Endothelial cell of umbilical vein (primary cell): Measurements from ENCODE around the gene LRSAM1.

Source experiments
- EZH2 ChIP-seq: IDR thresholded peaks from 2 replicates; pipeline ENCODE4 v1.6.1; 2012; ENCODE audit warnings: borderline replicate concordance, low read depth, mild to moderate bottlenecking, moderate library complexity, low read length, inconsistent platforms; ENCODE audit not compliant: severe bottlenecking
- GATA2 ChIP-seq: IDR thresholded peaks from 2 replicates; pipeline ENCODE4 v1.7.0; 2011; ENCODE audit warnings: low read depth, mild to moderate bottlenecking, moderate library complexity, mixed read lengths, low read length; ENCODE audit not compliant: insufficient read length, insufficient read depth
- MYC ChIP-seq: IDR thresholded peaks from one replicate; pipeline ENCODE4 v1.6.1; 2011; ENCODE audit warnings: mild to moderate bottlenecking, low read depth, low read length
- POLR2A ChIP-seq: IDR thresholded peaks from 2 replicates; pipeline ENCODE4 v1.6.1; 2012; ENCODE audit warnings: low read depth, mild to moderate bottlenecking, control low read depth, low read length
- POLR2AphosphoS5 ChIP-seq: IDR thresholded peaks from 2 replicates; pipeline ENCODE4 v1.6.1; 2012; ENCODE audit warnings: low read depth, mild to moderate bottlenecking, control low read depth, low read length, moderate library complexity; ENCODE audit not compliant: insufficient read depth
- TF ChIP-seq, protein P1 (sequence below), 2 donors: IDR thresholded peaks; 1 replicate in 1 of 2; 2 replicates in 1 of 2; pipeline ENCODE4 v1.5.1; 2011; ENCODE audit warnings: low read length in 2 of 2, mild to moderate bottlenecking in 2 of 2, moderate library complexity in 2 of 2, control low read depth in 1 of 2, inconsistent platforms in 1 of 2, low read depth in 1 of 2; ENCODE audit not compliant: insufficient read depth in 1 of 2; ENCODE audit errors: extremely low read depth in 1 of 2
- TF ChIP-seq, protein P2 (sequence below): IDR thresholded peaks from 2 replicates; pipeline ENCODE4 v1.6.1; 2011; ENCODE audit not compliant: insufficient read depth, insufficient read length

DNA sequence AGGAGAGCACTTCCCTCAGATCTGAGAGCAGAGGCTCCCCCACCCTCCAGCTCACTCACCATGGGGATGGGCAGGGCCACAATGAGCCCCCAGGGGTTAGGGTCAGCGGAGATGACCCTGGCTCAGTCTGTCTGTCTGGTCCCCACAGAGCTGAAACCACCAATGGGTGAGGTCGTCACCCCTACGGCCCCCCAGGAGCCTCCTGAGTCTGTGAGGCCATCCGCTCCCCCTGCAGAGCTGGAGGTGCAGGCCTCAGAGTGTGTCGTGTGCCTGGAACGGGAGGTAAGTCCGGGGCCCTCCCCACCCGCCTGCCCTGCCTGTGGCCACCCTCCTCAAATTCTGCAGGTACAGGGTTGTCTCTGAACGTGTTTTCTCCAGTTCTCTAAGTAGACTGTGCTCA lies 49.6 kb downstream of the LRSAM1 start:
- TF ChIP-seq, protein P1, sequence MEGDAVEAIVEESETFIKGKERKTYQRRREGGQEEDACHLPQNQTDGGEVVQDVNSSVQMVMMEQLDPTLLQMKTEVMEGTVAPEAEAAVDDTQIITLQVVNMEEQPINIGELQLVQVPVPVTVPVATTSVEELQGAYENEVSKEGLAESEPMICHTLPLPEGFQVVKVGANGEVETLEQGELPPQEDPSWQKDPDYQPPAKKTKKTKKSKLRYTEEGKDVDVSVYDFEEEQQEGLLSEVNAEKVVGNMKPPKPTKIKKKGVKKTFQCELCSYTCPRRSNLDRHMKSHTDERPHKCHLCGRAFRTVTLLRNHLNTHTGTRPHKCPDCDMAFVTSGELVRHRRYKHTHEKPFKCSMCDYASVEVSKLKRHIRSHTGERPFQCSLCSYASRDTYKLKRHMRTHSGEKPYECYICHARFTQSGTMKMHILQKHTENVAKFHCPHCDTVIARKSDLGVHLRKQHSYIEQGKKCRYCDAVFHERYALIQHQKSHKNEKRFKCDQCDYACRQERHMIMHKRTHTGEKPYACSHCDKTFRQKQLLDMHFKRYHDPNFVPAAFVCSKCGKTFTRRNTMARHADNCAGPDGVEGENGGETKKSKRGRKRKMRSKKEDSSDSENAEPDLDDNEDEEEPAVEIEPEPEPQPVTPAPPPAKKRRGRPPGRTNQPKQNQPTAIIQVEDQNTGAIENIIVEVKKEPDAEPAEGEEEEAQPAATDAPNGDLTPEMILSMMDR (IDR thresholded peaks at IDR 0.05; ENCODE audit: extremely low read depth in 1 of 2, insufficient read depth in 1 of 2, low read depth in 1 of 2, low read length in 2 of 2): no peak
- TF ChIP-seq POLR2A (no peak), EZH2 (no peak), GATA2 (no peak), POLR2AphosphoS5 (no peak), MYC (no peak)
- TF ChIP-seq, protein P2, sequence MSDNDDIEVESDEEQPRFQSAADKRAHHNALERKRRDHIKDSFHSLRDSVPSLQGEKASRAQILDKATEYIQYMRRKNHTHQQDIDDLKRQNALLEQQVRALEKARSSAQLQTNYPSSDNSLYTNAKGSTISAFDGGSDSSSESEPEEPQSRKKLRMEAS: no peak
